Stimulated activated CD4-positive, alpha-beta T cell treated with anti-CD3 and anti-CD28 coated beads, Interleukin-4, amount 100 ng/mL, for 1 hour (primary cell): Measurements from ENCODE around the gene MTA1.

Experiments used
- DNase-seq: peaks from one replicate; pipeline ENCODE4 v3.0.0-alpha.2; 2020

The MTA1 gene

DNA sequence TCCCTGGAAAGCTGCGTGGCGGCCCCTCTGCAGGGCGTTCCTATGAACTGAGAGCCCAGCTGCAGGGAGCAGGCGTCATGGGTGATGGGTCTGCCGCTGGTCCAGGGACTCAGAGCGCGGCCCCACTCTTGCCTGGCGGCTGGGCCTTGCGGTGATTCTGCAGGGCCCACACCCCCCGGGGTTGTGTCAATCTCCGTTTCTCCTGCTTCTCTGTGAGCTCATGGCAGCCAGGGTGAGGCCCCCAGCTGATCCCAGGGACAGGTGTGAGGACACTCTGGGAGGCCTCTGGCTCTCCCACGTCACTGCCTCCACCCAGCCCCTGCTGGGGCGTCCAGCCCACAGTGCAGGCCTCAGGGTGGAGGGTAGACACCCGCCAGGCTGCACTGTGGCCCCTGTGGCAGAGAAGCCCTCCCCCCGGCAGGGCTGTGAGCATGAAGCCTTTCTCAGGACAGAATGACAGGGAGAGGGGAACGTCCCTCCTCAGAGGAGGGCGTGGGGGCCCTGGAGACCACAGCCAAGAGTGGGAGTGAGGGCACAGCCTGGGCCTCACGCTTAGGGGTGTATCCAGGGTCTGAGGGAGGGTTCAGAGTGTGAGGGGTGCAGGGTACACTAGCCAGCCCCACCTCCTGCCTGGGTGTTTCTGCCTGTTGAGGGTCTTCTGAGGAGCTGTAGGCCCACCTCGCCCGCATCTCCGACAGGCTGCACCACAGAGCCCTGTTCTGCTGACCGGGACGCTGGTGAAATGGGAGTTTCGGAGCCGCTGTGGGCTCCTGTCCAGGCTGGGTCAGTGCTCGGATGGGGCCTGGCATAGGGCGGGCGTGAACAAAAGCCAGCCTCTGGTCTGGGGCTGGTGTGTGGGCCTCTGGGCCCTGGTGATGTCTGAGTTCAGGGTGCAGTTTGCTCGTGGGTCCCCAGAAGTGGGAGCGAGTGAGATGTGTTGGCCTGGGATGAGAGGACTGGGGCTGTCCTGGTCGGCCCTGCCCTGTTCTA, 28.3 kb downstream of the MTA1 start:
- no peak for DNase-seq

DNA sequence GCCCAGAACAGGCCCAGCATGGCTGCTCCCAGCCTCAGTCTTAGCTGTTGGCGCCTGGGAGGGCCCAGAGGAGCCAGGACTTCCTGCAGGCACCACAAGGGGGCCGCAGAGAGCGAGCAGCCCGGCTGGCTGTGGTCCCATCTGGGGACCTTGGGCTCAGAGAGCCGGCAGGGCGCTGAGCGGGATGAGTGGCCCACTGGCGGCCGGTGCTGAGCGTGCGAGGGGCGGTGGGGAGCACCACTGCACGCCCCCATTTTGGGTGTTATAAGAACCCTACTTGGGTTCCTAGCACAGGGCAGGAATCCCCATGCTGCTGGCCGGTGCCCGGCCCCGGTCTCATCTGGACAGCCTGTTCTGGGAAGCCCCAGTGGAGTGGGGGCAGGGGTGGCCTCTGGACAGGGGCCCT, 29.1 kb downstream of the MTA1 start:
- peak; percentile 68 for DNase-seq

DNA sequence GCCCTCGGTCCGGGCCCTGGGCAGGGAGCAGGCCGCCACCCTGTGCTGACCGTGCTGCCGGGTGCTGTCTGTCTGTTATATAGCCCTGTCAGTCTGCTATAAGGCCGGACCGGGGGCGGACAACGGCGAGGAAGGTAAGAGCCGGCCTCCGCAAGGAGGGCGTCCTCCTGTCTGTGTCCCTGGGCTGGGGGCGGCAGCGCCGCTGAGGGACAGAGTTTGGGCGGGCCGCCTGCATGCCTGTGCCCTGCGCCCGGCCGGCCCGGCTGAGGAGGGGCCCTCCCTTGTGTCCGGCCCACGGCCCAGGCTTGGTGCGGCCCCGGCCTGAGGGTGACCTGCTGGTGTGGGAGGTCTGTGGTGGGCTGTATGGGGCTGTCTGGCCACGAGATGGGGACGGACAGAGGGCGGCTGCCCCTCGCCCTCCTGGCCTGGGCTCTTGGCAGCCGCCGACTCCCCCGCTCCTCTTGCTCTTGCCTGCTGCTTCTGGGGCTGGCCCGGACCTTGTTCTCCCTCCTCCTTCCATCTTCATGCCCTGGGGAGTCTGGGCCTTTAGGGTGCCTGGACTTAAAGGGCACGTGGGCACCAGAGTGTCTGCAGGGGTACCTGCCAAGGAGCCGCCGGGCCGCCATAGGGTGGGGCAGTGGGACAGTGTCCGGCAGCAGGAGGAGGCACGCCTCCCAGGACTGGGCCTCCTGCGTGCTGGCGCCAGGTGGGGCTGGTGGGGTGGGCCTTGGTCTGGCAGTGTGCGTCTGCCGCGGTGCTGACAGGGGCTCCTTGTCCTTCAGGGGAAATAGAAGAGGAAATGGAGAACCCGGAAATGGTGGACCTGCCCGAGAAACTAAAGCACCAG, 29.9 kb downstream of the MTA1 start:
- no peak for DNase-seq

DNA sequence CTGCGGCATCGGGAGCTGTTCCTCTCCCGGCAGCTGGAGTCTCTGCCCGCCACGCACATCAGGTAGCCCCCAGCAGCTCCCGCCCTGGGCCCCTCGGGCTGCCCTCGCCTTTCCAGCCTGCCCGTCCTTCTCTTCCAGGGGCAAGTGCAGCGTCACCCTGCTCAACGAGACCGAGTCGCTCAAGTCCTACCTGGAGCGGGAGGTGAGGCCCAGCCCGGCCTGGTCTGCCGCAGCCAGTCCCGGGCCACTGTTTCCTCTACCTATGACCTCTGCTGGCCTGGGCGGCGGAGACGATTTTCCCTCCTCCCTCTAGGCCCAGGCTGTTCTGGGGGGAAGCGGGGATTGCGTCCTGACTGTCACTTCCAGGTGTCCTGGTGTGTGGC, 30.5 kb downstream of the MTA1 start:
- DNase-seq = no peak

DNA sequence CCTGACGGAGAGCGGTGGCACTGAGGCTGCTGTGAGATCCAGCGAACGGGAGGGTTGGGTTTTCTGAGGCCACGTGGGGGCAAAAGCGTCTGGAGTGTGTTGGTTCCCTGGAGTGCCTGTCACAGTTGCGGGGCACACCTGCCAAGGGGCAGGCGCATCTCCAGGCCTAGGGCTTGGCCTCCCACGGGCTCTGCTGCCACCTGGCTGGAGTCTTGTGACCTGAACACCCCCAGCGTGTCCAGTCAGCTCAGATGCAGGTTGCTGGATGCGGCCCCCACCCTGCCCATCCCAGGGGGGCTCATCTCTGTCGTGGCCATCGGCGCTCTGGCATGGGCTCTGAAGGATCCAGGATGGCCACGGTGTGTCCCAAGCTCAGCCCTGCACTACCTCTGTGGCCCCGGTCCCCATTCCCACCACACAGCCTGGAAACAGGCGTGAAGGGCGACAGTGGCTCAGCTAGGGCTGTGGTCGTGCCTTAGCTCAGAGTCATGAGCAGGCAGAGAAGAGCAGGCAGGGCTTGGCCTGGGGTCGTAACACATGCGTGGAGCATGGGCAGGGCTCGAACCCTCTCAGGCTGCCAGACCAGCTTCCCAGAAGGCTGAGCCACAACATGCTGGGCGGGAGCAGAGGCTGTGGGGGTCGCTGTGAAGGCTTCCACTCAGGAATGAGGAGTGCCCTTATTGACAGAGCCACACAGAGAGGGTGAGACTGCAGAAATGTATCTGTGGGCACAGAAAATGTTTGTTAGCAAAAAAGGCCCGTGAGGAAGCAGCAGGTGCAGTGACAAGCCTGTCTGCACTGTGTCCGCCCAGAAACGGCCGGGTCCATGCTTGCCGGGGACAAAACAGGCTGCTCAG, 31.5 kb downstream of the MTA1 start:
- no peak for DNase-seq

DNA sequence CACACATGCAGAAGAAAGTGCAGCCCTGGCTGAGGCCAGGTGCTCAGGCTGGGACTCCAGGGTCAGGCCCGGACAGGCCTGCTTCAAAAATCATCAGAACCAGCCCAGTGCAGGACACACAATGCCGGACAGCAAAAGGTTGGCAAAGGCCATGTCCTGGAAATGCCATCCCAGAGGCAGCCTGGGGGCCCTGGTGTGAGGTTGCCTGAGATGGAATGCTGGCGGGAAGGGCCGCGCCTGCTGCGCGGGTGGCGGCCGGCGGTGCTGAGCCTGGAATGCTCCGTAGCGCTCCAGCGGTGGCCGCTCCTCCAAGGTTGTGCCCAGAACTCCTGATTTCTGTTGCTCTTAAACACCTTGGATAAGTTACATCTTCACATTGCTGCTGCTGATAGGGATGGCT, 33.3 kb downstream of the MTA1 start:
- no peak for DNase-seq

DNA sequence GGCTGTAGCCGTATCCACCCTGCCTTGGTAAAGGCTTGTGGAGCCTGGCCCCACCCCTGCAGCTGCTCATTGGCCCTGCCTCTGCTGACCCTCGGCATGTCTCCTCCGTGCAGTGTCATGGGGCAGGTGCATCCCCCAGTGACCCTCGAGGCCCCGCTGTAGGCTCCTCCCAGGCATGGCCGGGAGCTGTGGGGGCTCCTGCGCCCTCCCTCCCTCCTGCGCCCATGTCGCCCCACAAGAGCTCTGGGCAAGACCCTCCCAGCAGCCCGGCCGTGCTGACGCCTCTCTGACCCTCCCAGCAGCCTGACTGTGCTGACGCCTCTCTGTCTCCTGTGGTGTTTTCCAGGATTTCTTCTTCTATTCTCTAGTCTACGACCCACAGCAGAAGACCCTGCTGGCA, 34.2 kb downstream of the MTA1 start:
- no peak for DNase-seq

DNA sequence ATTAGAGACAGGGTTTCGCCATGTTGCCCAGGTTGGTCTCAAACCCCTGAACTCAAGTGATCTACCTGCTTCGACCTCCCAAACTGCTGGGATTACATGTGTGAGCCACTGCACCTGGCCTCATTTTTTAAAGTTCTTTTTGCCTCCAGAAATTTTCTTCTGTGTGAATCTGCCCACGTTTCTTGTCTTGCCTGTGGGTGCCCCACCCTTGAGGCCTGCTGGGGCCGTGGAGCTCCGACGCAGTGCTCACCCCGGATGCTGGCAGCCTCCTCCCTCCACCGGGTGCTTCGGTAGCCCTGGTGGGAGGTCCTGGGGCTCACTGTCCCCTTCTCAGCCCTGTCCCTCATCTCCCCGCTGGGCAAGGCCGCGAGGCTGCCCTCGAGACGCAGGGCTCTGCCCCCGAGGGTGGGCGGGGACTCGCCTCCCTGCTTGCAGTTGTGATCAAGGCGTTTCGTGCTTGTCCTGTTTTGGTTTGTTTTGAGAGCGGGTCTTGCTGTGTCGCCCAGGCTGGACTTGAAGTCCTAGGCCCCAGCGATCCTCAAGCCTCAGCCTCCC, 35.5 kb downstream of the MTA1 start:
- no peak for DNase-seq

DNA sequence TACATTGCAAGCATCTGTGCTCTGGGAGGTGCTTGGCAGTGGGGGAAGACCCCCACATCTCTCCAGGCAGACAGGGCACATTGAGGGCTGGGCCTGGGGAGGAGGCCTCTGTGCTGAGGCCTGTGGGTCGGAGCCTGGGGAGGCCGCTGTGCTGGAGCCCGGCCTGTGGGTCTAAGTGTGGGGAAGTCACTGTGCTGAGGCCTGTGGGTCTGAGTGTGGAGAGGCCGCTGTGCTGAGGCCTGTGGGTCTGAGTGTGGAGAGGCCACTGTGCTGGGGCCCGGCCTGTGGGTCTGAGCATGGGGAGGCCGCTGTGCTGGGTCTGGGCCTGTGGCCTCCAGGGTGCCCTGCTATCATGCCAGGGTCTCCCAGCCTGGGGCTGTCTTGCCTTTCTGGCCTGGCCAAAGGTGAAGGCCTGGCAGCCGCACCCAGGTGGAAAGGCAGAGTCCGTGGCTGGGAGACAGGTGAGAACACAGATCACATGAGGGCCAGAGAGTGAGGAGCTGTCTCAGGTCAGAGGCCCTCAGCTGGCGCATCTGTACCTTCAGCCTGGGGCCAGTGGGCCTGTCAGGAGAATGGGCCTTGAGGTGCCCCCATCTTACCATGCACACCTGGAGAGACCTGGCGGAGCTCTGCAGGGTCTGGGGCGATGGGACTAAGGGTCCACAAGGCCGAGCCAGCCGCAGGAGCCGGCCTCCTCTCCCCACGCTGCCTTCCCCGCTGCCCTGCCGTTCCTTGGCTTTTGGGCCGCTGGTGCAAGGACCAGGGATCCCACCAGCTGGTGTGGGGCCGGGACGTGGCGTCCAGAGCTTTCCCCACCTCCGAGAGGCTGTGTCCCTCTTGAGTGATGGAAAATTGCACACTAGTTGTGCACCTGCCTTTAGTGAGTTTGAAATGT, 36.4 kb downstream of the MTA1 start:
- no peak for DNase-seq

DNA sequence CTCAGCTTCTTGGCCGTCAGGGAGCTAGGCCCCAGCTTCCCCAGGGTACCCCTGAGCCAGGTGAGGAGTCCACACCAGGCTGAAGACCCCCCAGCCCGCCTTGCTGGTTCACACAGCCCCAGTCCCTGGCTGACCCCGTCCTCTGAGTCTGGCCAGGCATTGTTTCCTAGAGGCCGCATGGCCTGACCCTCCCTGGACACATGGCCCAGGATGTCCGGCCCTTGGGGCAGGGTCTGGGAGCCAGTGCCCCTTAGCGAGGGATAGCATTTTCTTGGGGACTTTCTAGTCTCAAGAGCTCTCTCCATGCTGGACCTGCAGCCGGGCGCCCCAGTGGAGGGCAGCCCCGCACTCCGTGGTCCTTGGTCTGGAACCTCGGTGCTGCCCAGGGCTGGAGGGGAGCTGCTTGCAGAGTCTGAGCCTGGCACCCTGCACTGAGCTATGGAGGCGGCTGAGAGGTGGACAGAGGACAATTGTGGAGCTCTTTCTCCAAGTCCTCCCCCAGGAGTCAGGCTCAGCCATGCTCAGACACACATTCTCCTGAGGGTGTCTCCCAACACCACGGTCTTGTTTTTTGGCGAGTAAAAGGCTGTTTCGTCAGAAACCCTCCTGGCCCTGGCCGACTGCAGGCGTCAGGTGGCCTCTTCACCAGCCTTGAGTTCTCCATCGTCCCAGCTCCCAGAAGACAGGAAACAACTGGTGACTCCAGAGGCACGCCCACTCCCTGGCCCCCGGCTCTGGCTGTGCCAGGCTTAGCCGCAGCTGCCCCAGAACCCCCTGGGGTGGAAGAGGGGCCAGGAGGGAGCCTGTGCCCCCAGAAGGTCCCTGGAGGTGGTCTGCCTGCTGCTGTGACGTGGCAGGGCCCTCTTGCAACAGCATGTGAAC, 37.4 kb downstream of the MTA1 start:
- DNase-seq = no peak

DNA sequence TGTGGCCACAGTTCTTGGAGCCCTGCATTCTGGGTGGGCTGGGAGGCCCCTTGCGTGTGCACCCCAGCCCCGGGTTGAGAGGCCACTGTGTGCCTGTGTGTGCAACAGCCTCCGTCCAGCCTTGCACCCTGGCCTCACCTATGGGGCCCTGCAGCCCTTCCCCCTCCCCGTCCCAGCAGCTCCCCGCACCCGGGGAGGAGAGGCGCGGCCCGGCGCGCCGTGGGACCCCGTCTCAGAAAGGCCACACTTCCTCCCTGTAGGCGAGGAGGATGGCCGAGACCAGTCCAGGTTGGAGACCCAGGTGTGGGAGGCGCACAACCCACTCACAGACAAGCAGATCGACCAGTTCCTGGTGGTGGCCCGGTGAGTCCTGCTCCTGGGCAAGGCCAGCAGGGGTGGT, 38.4 kb downstream of the MTA1 start:
- DNase-seq = no peak

DNA sequence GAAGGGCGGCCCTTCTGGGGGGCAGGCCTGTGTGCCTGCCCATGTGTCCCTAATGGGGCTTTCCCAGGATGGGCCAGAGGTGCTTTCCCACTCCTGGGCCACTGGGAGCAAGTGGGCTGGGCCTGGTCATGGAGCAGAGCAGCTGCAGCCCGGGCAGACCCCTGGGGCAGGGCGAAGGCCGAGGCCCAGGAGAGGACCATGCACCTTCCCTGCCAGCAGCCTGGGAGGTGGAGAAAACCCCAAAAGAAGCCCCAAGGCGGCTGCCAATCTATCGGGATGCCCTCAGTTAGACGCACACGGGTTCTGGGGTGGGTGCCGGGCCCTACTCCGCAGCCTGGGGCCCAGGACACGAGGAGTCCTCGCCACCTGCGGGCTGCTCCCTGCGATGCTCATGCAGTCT, 38.9 kb downstream of the MTA1 start:
- DNase-seq = no peak

DNA sequence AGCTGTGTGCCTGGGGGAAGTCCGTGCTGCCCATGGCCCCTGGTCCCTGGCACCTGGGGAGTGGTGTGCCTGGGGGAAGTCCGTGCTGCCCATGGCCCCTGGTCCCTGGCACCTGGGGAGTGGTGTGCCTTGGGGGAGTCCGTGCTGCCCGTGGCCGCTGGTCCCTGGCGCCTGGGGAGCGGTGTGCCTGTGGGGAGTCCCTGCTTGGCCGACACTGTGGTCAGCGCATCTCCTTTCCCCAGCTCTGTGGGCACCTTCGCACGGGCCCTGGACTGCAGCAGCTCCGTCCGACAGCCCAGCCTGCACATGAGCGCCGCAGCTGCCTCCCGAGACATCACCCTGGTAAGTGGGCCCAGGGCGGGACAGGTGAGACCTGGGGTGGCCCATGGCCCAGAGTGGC, 40.5 kb downstream of the MTA1 start:
- DNase-seq = no peak

DNA sequence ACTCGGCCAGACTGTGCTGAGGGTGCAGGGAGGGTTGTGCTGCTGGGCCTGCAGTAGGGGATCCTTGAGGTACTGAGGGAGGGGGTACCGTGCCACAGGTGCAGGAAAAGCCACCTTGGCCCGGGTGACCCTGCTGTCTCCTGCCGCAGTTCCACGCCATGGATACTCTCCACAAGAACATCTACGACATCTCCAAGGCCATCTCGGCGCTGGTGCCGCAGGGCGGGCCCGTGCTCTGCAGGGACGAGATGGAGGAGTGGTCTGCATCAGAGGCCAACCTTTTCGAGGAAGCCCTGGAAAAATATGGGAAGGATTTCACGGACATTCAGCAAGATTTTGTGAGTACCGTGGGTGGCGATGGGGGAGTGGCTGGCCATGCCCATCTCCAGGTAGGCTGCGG, 41.0 kb downstream of the MTA1 start:
- DNase-seq = no peak

DNA sequence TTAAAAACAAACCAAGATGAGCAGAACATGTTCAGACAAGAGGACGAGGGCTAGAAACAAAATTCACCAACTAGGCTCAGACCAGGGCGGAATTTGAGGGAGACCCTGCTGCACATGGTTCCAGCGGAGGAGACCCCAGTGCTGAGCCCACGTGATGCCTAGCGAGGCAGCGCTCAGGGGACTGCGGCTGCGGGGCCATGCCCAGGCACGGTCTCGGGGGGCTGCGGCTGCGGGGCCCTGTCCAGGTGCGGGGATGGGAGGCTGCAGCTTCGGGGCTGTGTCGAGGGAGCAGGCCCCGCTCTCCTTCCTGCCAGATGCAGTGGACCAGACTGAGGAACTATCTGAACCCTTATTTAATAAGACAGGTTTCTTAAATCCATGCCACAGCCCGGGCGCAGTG, 42.3 kb downstream of the MTA1 start:
- DNase-seq = no peak

DNA sequence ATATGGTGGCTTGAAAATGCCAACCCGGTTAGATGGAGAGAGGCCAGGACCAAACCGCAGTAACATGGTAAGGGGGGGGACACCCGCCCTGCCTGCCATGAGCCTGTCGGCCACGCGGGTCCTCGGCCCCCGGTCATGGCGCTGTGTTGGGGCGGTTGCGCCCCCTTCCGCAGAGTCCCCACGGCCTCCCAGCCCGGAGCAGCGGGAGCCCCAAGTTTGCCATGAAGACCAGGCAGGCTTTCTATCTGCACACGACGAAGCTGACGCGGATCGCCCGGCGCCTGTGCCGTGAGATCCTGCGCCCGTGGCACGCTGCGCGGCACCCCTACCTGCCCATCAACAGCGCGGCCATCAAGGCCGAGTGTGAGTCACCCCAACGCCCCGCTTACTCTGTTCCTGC, 44.9 kb downstream of the MTA1 start:
- no peak for DNase-seq

DNA sequence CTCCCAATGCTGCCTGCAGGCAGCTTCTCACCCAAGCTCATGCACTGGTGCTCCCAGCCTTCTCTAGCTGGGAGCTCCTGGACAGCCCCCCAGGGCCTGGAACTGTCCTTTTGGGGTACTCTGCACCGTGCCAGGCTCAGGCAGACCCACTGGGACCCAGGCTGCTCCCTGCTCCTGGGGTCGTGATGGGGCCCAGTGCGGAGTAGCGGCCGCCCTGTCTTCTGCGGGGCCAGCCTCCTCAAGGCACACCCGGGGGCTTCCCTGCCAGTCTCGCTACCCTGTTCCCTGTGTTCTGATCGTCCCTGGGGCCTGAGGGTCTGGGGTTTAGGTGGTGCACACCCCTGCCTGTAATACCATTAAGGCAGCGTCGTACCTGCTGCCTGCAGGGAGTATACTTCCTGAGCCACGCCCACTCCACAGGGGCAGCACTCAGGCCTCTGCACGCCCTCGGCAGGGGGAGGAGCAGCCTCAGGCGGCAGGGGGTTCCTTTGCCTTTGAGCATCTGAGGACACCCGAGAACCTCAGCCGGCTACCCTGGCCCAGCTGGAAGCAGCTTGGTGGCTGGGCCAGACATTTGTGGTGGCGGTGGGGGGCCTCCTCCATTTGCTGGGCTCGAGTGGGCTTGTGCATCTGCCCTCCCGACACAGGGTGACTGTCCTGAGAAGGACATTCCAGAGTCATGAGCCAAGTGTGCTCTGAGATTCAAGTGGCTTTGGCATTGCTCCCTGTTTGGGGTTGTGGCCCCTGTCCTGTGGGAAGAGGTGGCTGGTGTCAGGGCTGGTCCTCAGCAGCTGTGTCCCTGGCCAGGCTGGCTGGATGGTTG, 45.8 kb downstream of the MTA1 start:
- no peak for DNase-seq

DNA sequence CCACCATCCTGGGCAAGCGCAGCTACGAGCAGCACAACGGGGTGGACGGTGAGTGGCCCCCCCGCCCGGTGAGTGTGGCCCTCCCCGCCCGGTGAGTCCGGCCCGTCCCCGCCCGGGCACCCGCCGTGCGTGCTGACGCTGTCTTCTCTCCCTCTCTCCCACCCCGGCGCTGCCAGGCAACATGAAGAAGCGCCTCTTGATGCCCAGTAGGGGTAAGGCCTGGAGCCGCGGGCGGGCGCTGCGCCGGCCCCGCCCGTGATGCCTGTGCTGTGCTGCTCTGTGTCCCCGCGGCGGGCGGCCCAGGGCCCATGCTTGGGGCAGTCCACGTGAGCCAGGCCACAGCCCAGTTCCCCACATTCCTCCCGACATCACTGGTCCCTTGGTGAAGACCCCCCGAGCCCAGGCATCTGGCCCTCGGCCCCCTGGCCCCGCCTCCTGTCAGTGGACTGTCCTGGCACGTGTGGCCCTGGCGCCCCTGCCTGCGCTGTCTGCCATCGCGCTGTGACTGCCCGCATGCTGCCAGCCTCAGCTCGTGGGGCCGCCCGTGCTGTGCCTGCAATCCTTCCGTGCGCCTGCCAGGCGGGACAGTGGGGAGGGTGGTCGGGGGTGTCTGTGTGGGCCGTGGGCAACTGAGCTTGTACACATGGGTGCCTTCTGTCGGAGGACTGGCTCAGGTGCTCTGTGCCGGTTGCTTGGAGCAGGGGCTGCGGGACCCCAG, 47.1 kb downstream of the MTA1 start:
- no peak for DNase-seq
